Activated CD4-positive, alpha-beta T cell treated with anti-CD3 and anti-CD28 coated beads for 36 hours (primary cell): ENCODE data around the gene TRIM25. TPM values are rescaled to one million over a fixed set of nuclear protein-coding genes. Genes with fewer than 3 reads are reported as not detected.
A peak's percentile ranks its signal among the peaks of the same experiment; 100 is the strongest.

ENCODE experiments used
- ATAC-seq: fragments of 200-7000 bp; cut with Tn5 transposase; one replicate; pipeline ENCODE4 v1.10.0; 2021; ENCODE audit warnings: mild to moderate bottlenecking, moderate library complexity
- CTCF ChIA-PET: fragments of 350-600 bp; sonication (Branson Sonifier 250); formaldehyde crosslinking; loops from one replicate; lab custom pipeline; 2021; ENCODE audit warnings: antibody characterized with exemption; lab: Charles Lee
- POLR2A ChIA-PET: fragments of 350-600 bp; sonication (Branson Sonifier 250); formaldehyde crosslinking; loops from one replicate; lab custom pipeline; 2021; ENCODE audit warnings: antibody characterized with exemption, inconsistent platforms; lab: Charles Lee
- DNase-seq: peaks from one replicate; pipeline ENCODE4 v3.0.0-alpha.2; 2020
- H3K27ac Mint-ChIP-seq: one replicate; pipeline ENCODE4 v1.8.0; 2021; ENCODE audit warnings: mixed read lengths
- H3K27me3 Mint-ChIP-seq: one replicate; pipeline ENCODE4 v1.8.0; 2021; ENCODE audit warnings: mixed read lengths
- H3K36me3 Mint-ChIP-seq: one replicate; pipeline ENCODE4 v1.8.0; 2021; ENCODE audit warnings: low read depth, mixed read lengths
- H3K4me1 Mint-ChIP-seq: one replicate; pipeline ENCODE4 v1.8.0; 2021; ENCODE audit warnings: mixed read lengths
- H3K4me3 Mint-ChIP-seq: one replicate; pipeline ENCODE4 v1.8.0; 2021; ENCODE audit warnings: mild to moderate bottlenecking, moderate library complexity, mixed read lengths
- H3K9me3 Mint-ChIP-seq: one replicate; pipeline ENCODE4 v1.8.0; 2021; ENCODE audit warnings: low read depth, mixed read lengths
- intact Hi-C, 2 experiments: fragments of 100-400 bp; cut with DNase I in 1 of 2; cut with micrococcal nuclease in 1 of 2; formaldehyde crosslinking; loops; one replicate each; pipeline versions ENCODE4 v1.14.2 to v1.15.1; 2022 to 2024; cut with DNase I, micrococcal nuclease
- total RNA-seq, 2 experiments: library from RNA; stranded (reverse); gene quantifications; one replicate each; pipeline ENCODE4 v1.2.3, GENCODE V29; 2021

The TRIM25 gene
- total RNA-seq, 2 experiments from 2014 or later = 173 to 241 TPM

- H3K36me3 Mint-ChIP-seq = peaks cover 73% of the 10 kb centered on the region
- POLR2A ChIA-PET = interaction anchor here (0.7 kb wide), 1 partner anchor 988 kb away, joined by 6 read pairs; no protein-coding TSS in a partner anchor
- no peaks in the 10 kb centered on the region for H3K9me3 Mint-ChIP-seq
These were observed 17.5 kb downstream of the TRIM25 start for GRCh38 chr17:56896217-56896967.

GRCh38 chr17:56894859-56895455 is 18.9 kb downstream of the TRIM25 start:
- POLR2A ChIA-PET = interaction anchor here (0.5 to 1.1 kb wide), 2 partner anchors 12 to 25 kb away, joined by 3 to 4 read pairs; no protein-coding TSS in a partner anchor
- intact Hi-C loops = no loop called here
- ATAC-seq (no peak), DNase-seq (no peak)
- no peaks in the 10 kb centered on the region for H3K27me3 Mint-ChIP-seq
- CTCF ChIA-PET = interaction anchor here (0.5 to 1.3 kb wide), 4 partner anchors 25 to 70 kb away, joined by 3 to 5 read pairs (median 3); no protein-coding TSS in a partner anchor
- no peaks in the 10 kb centered on the region for H3K9me3 Mint-ChIP-seq
- H3K4me3 Mint-ChIP-seq = no peak overlapping the region
- peaks cover 10% of the 10 kb centered on the region for H3K4me1 Mint-ChIP-seq
- H3K36me3 Mint-ChIP-seq = peaks cover 75% of the 10 kb centered on the region
- no peak overlapping the region for H3K27ac Mint-ChIP-seq

More at GRCh38 chr17:56896217-56896967, 17.5 kb downstream of the TRIM25 start:
- no peak for ATAC-seq
- CTCF ChIA-PET = interaction anchor here (1.0 kb wide), 1 partner anchor 8 kb away, joined by 3 read pairs; no protein-coding TSS in a partner anchor
- H3K4me1 Mint-ChIP-seq = peaks cover 10% of the 10 kb centered on the region
- H3K4me3 Mint-ChIP-seq = no peak overlapping the region
- H3K27ac Mint-ChIP-seq = no peak overlapping the region
- no peaks in the 10 kb centered on the region for H3K27me3 Mint-ChIP-seq
- no peak for DNase-seq
- intact Hi-C loops = no loop called here

GRCh38 chr17:56893503-56893902 is 20.3 kb downstream of the TRIM25 start:
- DNase-seq = no peak
- POLR2A ChIA-PET = interaction anchor here (1.1 kb wide), 1 partner anchor 13 kb away, joined by 3 read pairs; no protein-coding TSS in a partner anchor

DNA sequence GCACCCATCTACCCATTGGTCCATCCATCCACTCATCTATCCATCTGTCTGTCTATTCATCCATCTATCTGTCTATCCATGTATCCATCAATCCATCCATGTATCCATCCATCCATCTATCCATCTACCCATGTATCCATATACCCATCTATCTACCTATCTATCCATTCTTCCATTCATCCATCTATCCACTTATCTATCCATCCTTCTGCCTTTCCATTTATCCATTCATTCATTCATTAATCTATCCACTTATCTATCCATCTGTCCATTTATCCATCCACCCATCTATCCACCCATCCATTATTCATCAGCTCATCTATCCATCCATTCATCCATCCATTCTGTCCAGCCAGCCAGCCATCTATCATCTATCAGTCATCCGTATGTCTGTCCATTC is 21.5 kb downstream of the TRIM25 start:
- Mint-ChIP-seq H3K4me1 (peaks cover 5% of the 10 kb centered on the region), H3K36me3 (peaks cover 81% of the 10 kb centered on the region), H3K4me3 (no peak overlapping the region), H3K9me3 (peaks cover 16% of the 10 kb centered on the region), H3K27me3 (no peaks in the 10 kb centered on the region), H3K27ac (no peak overlapping the region)
- ATAC-seq (no peak), DNase-seq (no peak)
- POLR2A ChIA-PET = no interaction called here
- intact Hi-C loops = loop anchor here (1.0 kb wide), 1 partner anchor 48 kb away; no protein-coding TSS in a partner anchor
- CTCF ChIA-PET = interaction anchor here (0.8 to 1.5 kb wide), 7 partner anchors 12 to 116 kb away, joined by 3 to 6 read pairs (median 3); no protein-coding TSS in a partner anchor

More at GRCh38 chr17:56893503-56893902, 20.3 kb downstream of the TRIM25 start:
- intact Hi-C loops = no loop called here
- peaks cover 10% of the 10 kb centered on the region for H3K4me1 Mint-ChIP-seq
- no peak for ATAC-seq
- no peak overlapping the region for H3K4me3 Mint-ChIP-seq
- CTCF ChIA-PET = interaction anchor here (0.5 to 1.2 kb wide), 6 partner anchors 20 to 257 kb away, joined by 3 to 6 read pairs (median 3); partner anchors contain the start of gene TRIM25
- H3K36me3 Mint-ChIP-seq = peaks cover 82% of the 10 kb centered on the region
- no peaks in the 10 kb centered on the region for H3K27me3 Mint-ChIP-seq
- H3K9me3 Mint-ChIP-seq = peaks cover 6% of the 10 kb centered on the region
- no peak overlapping the region for H3K27ac Mint-ChIP-seq

DNA sequence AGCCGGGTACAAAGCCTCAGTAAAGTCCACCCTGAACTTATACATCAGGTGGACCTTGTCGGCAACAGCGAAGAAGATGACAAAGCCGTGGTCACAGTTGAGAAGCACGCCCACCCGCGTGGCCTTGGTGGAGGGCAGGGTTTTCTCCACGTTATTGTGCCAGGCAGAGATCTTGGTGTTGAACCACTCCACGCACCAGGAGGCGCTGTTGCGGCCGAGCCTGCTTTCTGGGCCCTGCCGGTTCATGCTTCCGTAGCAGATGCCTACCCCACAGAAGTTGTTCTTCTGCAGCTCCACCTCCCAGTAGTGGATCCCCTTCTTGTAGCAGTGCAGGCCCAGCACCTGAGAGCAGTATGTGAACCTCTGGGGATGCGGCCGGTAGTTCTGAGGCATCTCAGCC is 22.1 kb downstream of the TRIM25 start:
- ATAC-seq = peak; percentile 52
- peak; percentile 71 for DNase-seq
- no peak overlapping the region for H3K27ac Mint-ChIP-seq
- peaks cover 4% of the 10 kb centered on the region for H3K4me1 Mint-ChIP-seq
- no peaks in the 10 kb centered on the region for H3K27me3 Mint-ChIP-seq
- H3K4me3 Mint-ChIP-seq = no peak overlapping the region
- H3K9me3 Mint-ChIP-seq = peaks cover 18% of the 10 kb centered on the region
- intact Hi-C loops = loop anchor here (1.0 kb wide), 1 partner anchor 49 kb away; no protein-coding TSS in a partner anchor
- ChIA-PET POLR2A (no interaction called here), CTCF (interaction anchor here (0.8 to 1.5 kb wide), 8 partner anchors 12 to 117 kb away, joined by 3 to 6 read pairs (median 3); no protein-coding TSS in a partner anchor)
- peaks cover 85% of the 10 kb centered on the region for H3K36me3 Mint-ChIP-seq

DNA sequence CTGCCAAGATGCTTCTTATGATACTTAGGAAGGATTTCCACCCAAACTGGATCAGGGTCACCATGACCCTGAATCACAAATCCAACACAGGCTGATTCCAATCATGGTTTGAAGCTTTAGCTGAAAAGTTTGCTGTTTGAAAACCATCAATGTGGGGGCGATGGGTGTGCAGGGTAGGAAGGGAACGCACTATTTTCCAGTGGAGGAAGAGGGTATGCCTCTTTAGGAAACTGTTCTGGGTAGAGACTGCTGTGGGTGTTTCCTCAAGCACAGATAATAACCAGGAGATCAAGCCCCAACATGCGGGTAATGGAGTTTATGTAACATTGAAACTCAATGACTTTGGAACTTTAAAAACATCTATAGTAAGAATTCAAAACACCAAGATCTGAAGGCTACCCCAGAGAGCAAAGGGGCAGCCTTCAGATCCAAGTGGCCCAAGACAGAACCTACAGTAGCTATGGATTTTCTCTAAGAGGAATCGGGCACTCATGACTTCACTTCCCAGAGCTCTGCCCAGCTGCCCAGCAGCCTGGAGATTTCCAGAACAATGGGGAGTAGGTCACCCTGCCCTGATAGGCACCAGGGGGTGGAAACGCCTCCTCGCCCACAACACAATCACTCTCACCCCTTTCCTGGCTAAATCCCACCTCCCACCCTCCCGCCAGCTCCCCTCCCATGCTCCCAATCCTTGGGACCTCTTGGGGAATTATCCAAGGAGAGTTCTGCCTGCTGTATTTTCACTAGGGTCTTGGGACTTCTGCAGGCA is 22.8 kb downstream of the TRIM25 start:
- H3K9me3 Mint-ChIP-seq = peaks cover 18% of the 10 kb centered on the region
- intact Hi-C loops = no loop called here
- ChIA-PET CTCF (interaction anchor here (0.7 to 1.6 kb wide), 12 partner anchors 11 to 117 kb away, joined by 3 to 6 read pairs (median 3); no protein-coding TSS in a partner anchor), POLR2A (no interaction called here)
- H3K27me3 Mint-ChIP-seq = no peaks in the 10 kb centered on the region
- H3K36me3 Mint-ChIP-seq = peaks cover 88% of the 10 kb centered on the region
- H3K4me1 Mint-ChIP-seq = peaks cover 3% of the 10 kb centered on the region
- H3K27ac Mint-ChIP-seq = no peak overlapping the region
- no peak for DNase-seq
- H3K4me3 Mint-ChIP-seq = no peak overlapping the region
- ATAC-seq = no peak

DNA sequence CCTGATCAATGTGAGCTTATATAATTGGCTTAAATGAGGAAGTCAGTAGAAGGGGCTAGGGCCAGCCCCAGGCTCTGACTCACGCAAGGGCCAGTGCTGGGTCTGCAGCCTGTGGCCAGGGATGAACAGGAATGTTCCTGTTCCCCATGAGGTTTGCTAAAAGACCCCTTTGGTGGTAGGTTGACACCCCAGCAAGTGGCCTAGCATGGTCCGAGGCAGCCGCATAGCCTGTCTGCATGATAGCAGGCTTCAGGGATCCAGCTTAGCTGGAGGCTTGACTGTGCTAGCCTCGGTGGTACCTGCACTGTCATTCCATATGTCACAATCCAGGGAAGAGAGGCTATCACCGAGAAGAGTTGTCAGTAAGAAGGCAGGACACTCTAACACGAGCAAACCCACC is 23.5 kb downstream of the TRIM25 start:
- H3K9me3 Mint-ChIP-seq = peaks cover 18% of the 10 kb centered on the region
- ChIA-PET POLR2A (no interaction called here), CTCF (interaction anchor here (1.2 to 1.6 kb wide), 6 partner anchors 12 to 70 kb away, joined by 3 to 6 read pairs (median 4); partner anchors contain the start of gene COIL)
- no peak overlapping the region for H3K27ac Mint-ChIP-seq
- DNase-seq (no peak), ATAC-seq (no peak)
- no peak overlapping the region for H3K4me3 Mint-ChIP-seq
- intact Hi-C loops = no loop called here
- H3K4me1 Mint-ChIP-seq = no peaks in the 10 kb centered on the region
- no peaks in the 10 kb centered on the region for H3K27me3 Mint-ChIP-seq
- peaks cover 83% of the 10 kb centered on the region for H3K36me3 Mint-ChIP-seq

- Mint-ChIP-seq H3K4me1 (no peaks in the 10 kb centered on the region), H3K27me3 (no peaks in the 10 kb centered on the region), H3K4me3 (no peak overlapping the region), H3K9me3 (peaks cover 18% of the 10 kb centered on the region), H3K27ac (peak overlapping the region; percentile 20), H3K36me3 (peaks cover 67% of the 10 kb centered on the region)
- POLR2A ChIA-PET = no interaction called here
- CTCF ChIA-PET = interaction anchor here (0.6 to 0.7 kb wide), 2 partner anchors 52 to 82 kb away, joined by 4 read pairs; no protein-coding TSS in a partner anchor
- intact Hi-C loops = no loop called here
- DNase-seq (no peak), ATAC-seq (peak; percentile 13)
These were observed 26.0 kb downstream of the TRIM25 start for GRCh38 chr17:56887552-56888467.

- Mint-ChIP-seq H3K4me3 (no peak overlapping the region), H3K9me3 (peaks cover 18% of the 10 kb centered on the region), H3K27me3 (no peaks in the 10 kb centered on the region), H3K27ac (peak overlapping the region; percentile 20), H3K36me3 (peaks cover 60% of the 10 kb centered on the region), H3K4me1 (no peaks in the 10 kb centered on the region)
- POLR2A ChIA-PET = interaction anchor here (0.6 kb wide), 1 partner anchor 36 kb away, joined by 3 read pairs; no protein-coding TSS in a partner anchor
- intact Hi-C loops = no loop called here
- DNase-seq (no peak), ATAC-seq (no peak)
- CTCF ChIA-PET = no interaction called here
These were observed 26.7 kb downstream of the TRIM25 start for GRCh38 chr17:56887105-56887504.

DNA sequence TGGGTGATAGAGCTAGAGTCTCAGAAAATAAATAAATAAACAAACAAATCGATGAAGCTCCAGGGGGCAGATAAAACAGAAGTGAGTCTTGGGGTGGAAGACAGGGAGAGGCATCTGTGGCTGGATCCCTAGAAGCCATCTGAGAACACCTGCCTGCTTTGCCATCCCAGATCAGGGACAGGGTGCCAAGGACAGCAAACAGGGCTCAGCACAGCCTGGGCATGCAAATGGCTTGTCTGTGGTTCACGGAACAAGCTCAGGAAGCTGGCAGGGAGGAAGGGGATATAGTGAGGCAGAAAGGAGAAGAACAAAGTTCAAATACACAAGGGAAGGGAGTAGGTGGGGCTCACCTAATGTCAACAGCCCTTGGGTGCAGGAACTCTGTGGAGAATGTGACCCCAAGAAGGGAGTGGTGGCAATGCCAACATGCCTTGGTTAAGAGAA is 27.5 kb downstream of the TRIM25 start:
- peaks cover 53% of the 10 kb centered on the region for H3K36me3 Mint-ChIP-seq

More for the DNA sequence above, 27.5 kb downstream of the TRIM25 start:
- ATAC-seq = no peak
- DNase-seq = no peak
- Mint-ChIP-seq H3K9me3 (peaks cover 18% of the 10 kb centered on the region), H3K27ac (no peak overlapping the region), H3K27me3 (no peaks in the 10 kb centered on the region), H3K4me1 (no peaks in the 10 kb centered on the region), H3K4me3 (no peak overlapping the region)
- CTCF ChIA-PET = interaction anchor here (0.6 kb wide), 2 partner anchors 15 to 17 kb away, joined by 3 read pairs; no protein-coding TSS in a partner anchor
- POLR2A ChIA-PET = no interaction called here
- intact Hi-C loops = no loop called here
